ENCODE data around the gene YPEL2. TPM values are rescaled to one million over a fixed set of nuclear protein-coding genes. Genes with fewer than 3 reads are reported as not detected.

The YPEL2 gene
- total and polyA plus RNA-seq, 8 donors = 6.7 to 28.7 (median 12.7) TPM

DNA sequence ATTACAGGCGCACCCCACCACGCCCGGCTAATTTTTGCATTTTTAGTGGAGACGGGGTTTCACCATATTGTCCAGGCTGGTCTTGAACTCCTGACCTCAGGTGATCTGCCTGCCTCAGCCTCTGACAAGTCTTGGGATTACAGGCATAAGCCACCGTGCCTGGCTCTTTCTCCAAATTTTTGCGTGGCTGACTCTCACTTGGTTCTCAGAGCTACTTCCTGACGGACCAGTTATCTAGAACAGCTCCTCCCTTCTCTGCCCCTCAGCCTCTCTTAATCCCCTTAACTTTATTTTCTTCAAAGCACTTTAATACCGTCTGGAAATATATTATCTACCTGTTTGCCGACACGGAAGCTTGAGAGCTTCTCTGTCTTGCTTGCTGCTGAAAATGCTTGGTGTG, 4.2 kb downstream of the YPEL2 start:
- FAIRE-seq = no peak
- no peaks in the 10 kb centered on the region for H3K27me3 ChIP-seq
- peaks cover 15 to 32% (median 16%) of the 10 kb centered on the region in 3 donors for H3K4me1 ChIP-seq
- WGBS, 2 donors = 63 to 67% methylated on average over 10 of the region's 10 CpGs
- peak overlapping the region in 2 of 4 donors; percentile 20 to 36 for H3K27ac ChIP-seq
- no peaks in the 10 kb centered on the region for H3K9me3 ChIP-seq
- H3K36me3 ChIP-seq = no peaks in the 10 kb centered on the region
- no peak for ATAC-seq
- no peak for DNase-seq
- H3K4me3 ChIP-seq = no peak overlapping the region
- intact Hi-C loops (cut with DNase I) = no loop called here
- TF ChIP-seq, protein P1, sequence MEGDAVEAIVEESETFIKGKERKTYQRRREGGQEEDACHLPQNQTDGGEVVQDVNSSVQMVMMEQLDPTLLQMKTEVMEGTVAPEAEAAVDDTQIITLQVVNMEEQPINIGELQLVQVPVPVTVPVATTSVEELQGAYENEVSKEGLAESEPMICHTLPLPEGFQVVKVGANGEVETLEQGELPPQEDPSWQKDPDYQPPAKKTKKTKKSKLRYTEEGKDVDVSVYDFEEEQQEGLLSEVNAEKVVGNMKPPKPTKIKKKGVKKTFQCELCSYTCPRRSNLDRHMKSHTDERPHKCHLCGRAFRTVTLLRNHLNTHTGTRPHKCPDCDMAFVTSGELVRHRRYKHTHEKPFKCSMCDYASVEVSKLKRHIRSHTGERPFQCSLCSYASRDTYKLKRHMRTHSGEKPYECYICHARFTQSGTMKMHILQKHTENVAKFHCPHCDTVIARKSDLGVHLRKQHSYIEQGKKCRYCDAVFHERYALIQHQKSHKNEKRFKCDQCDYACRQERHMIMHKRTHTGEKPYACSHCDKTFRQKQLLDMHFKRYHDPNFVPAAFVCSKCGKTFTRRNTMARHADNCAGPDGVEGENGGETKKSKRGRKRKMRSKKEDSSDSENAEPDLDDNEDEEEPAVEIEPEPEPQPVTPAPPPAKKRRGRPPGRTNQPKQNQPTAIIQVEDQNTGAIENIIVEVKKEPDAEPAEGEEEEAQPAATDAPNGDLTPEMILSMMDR (IDR thresholded peaks at IDR 0.05) = no peak

DNA sequence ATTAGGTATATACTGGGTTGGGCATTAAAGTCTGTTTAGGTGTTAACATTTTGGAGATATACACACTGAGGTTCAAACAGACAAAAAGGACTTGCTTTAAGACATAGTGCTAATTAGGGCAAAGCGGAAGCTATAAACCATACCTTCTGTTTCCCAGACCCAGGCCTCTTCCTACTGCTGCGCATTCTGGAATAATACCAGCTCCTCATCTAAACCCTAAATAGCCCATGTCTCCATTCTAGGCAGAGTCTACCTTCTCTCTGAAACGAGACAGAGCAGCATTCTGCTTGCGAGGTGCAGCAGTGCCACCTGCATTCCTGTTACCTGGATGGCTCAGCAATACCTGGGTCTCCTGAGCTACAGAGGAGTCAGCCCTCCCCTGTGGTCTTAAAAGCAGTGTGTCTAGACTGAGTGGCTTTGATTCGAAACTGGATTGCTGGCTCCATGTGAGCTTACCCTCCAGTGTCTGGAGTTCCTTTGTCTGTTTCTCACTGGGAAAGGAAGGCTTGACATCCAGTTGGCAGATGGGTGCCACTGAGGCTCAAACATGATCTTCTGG, 6.4 kb downstream of the YPEL2 start:
- H3K4me1 ChIP-seq = peaks cover 22 to 38% (median 22%) of the 10 kb centered on the region in 3 donors

DNA sequence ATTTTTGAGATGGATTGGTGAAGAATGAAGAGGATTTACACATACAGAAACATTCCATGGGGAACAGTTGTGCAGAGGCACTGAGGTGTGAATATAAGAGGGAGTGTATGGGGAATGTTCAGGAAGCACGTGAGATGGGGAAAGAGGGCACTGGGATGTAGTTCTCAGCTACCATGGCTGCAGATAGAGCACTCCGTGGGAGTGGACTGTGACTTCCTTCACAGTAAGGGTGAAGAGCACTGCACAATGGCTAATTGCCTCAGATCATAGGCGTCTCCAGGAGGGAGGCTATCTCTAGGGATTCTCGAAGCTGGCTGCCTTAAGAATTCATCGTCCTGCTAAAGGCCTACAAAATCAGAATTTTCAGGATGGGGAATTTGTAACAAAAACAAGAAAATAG, 7.0 kb downstream of the YPEL2 start:
- DNase-seq (no peak), ATAC-seq (no peak), FAIRE-seq (no peak)
- H3K27ac ChIP-seq = peak overlapping the region in 1 of 4 donors; percentile 2
- no peaks in the 10 kb centered on the region for H3K27me3 ChIP-seq
- H3K36me3 ChIP-seq = no peaks in the 10 kb centered on the region
- TF ChIP-seq, protein P1 (IDR thresholded peaks at IDR 0.05) = no peak
- no peak overlapping the region for H3K4me3 ChIP-seq
- H3K4me1 ChIP-seq = peaks cover 18 to 33% (median 19%) of the 10 kb centered on the region in 3 donors
- 81 to 88% methylated on average over 5 of the region's 5 CpGs for WGBS, 2 donors
- intact Hi-C loops (cut with DNase I) = no loop called here
- H3K9me3 ChIP-seq = no peaks in the 10 kb centered on the region

More for the DNA sequence above, 6.4 kb downstream of the YPEL2 start:
- Histone ChIP-seq H3K27me3 (no peaks in the 10 kb centered on the region), H3K36me3 (no peaks in the 10 kb centered on the region), H3K4me3 (no peak overlapping the region), H3K9me3 (no peaks in the 10 kb centered on the region), H3K27ac (peak overlapping the region in 2 of 4 donors; percentile 2 to 47)
- intact Hi-C loops (cut with DNase I) = no loop called here
- 70 to 72% methylated on average over 5 of the region's 5 CpGs for WGBS, 2 donors
- FAIRE-seq = no peak
- TF ChIP-seq, protein P1 (IDR thresholded peaks at IDR 0.05) = no peak
- no peak for ATAC-seq
- DNase-seq = no peak

DNA sequence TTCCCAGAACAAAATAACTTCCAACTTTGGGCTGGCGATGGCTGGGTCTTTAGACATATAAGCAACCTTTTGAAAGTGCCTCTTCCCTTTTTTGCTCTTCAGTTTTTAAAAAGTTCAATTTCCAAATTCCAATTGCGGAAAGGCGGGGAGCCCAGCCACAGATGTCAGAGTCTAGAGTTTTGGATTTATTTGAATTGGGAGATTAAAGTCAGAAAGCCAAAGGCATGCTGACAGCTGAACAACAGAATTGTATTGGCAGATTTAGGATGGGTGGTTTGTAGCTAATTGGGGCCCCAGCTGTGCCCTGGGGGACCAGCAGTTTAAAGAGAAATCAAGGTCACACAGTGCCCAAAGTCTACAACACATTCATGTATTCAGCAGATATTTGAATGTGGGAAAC, 10.5 kb downstream of the YPEL2 start:
- H3K9me3 ChIP-seq = no peaks in the 10 kb centered on the region
- TF ChIP-seq, protein P1 (IDR thresholded peaks at IDR 0.05) = no peak
- FAIRE-seq (no peak), DNase-seq (no peak), ATAC-seq (no peak)
- intact Hi-C loops (cut with DNase I) = no loop called here
- WGBS, 2 donors = 82% methylated on average over 3 of the region's 3 CpGs
- H3K27ac ChIP-seq = no peak overlapping the region
- H3K27me3 ChIP-seq = no peaks in the 10 kb centered on the region
- no peak overlapping the region for H3K4me3 ChIP-seq
- no peaks in the 10 kb centered on the region for H3K36me3 ChIP-seq
- peaks cover 6 to 19% (median 11%) of the 10 kb centered on the region in 3 donors for H3K4me1 ChIP-seq

DNA sequence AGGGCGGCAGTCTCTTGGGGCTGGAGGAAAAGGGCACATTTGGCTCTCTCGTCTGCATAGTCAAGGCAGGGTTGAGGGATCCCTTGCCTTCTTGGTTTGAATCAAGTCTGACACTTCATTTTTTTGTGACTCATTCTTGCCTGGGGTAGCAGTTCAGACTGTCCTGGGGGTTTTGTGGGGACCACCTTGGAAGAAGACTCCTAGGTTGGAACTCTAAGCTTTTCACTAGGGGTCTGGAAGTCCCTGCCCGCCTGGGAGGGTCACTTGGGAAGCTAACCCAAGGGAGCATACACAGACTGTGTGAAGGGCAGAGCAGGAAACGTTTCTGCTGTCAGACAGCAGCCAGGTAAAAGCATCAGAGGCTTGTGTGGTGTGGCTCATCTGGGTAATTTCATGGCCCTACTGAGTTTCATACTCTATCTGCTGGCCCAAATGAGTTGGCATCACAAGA, 11.3 kb downstream of the YPEL2 start:
- H3K36me3 ChIP-seq = no peaks in the 10 kb centered on the region
- H3K27me3 ChIP-seq = no peaks in the 10 kb centered on the region
- ATAC-seq (peak in 1 of 4 donors; percentile 32), FAIRE-seq (no peak), DNase-seq (no peak)
- H3K4me3 ChIP-seq = no peak overlapping the region
- WGBS, 2 donors = 64 to 68% methylated on average over 4 of the region's 4 CpGs
- intact Hi-C loops (cut with DNase I) = no loop called here
- TF ChIP-seq, protein P1 (IDR thresholded peaks at IDR 0.05) = no peak
- no peaks in the 10 kb centered on the region for H3K9me3 ChIP-seq
- peaks cover 6 to 17% (median 11%) of the 10 kb centered on the region in 3 donors for H3K4me1 ChIP-seq
- H3K27ac ChIP-seq = no peak overlapping the region

All from pancreas (tissue), 10 donors.